ENCODE results near the gene FCRL6.

The FCRL6 gene

DNA sequence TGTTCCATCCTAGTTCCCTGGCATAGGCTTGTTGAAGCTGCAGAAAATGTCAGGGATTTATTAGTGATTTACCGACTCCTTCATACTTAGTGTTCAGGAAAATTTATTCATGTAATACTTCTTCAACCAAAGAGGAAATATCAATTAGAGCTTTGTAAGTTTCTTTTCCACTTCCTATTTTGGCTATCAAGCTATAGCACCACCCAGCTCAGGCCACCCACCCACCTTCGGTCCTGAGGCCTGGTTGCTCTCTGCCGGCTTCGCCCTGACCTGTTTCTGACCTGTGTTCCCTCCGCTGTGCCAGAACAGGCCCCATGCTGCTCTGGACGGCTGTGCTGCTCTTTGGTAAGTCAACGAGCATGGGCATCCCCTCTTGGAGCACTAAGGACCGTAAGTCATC, at the start of gene FCRL6:
FCRL6 (plus strand) TSS at position 250 of the 400 bp plus-strand sequence; CDS start at position 315, 65 bp downstream.
- no peak for DNase-seq

DNA sequence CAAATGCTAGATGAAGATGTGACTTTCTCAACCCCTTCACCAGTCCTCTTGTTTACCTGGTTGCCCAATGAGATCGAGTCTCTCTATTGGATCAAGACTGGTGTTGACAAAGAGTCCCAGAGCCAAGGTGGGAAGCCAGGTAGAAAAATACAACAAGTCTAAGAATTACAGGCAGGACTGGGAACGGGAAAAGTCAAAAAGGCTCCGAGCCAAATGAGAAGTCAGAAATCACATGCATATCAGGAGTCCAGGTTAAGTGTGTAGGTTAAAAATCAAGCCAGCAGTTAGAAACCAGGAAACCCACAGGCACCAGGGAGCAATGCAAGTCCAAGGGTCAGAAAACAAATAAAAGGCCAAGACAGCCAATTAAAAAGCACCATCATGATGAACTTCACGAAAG, 48.8 kb upstream of the FCRL6 start:
- no peak for DNase-seq

DNA sequence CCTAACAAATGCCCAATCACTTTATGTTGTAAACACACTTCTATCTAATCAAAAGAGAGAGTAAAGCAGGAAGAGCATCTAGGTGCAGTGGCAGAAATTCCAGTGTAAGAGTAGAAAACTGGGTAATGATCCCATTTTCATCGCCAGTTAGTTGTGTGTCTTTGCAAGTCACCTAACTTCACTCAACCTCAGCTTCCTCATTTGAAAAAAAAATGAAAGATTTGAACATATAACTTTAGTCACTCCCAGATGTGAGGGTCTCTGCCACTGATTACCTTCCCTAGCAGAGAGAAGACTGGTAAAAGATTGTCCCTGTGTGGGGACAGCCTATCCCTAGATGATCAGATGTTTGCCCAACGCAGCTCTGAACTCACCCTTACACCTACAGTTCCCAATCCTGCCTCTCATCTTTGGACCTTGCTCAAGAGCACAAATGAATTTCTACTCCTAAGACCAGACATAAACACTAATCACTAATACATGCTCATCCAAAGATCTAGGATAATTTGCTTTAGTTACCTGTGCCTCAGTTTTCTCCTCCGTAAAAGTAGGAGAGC, 46.6 kb upstream of the FCRL6 start:
- no peak for DNase-seq

GRCh38 chr1:159756397-159756796, 45.8 kb upstream of the FCRL6 start:
- DNase-seq = no peak

- DNase-seq = no peak
These were observed 38.5 kb upstream of the FCRL6 start for GRCh38 chr1:159763686-159764085.

DNA sequence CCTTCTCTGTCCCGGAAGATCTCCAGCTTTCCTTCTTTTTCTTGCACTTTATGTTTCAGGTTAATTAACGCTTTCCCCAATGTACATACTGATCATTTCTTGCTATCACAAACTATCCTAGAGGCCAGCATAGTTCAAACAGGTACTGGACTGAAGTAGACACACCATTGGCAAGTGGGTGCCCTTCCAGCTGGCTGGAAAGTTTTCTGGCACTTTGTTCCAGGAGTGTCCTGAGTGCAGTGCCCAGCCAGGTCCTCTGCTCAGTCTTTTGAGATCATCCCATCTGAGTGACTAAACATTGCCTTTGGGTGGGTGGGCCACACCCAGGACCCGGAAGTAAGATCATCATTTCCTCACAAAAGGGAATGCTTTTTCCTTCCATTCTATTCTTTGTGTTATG, 36.4 kb upstream of the FCRL6 start:
- no peak for DNase-seq

GRCh38 chr1:159771127-159771895, 30.8 kb upstream of the FCRL6 start:
- DNase-seq = no peak

GRCh38 chr1:159774465-159774864, 27.7 kb upstream of the FCRL6 start:
- DNase-seq = no peak

DNA sequence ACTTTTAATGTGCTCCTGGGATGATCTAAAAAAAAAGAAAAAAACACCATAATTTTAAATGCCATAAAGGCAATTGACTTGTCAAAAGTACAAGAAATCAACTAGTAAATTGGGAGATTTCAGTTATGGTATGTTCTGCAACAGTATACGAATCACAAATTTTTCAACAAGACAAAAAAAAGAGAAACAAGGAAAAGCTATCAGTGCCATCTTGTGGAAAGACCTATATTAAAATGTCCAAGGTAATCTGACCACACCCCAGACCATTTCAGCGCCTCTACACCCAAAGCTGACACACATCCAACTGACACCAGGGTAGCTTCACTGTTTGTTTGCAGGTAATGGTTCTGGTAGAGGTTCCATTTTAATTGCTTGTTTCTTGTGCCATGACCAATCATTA, 26.4 kb upstream of the FCRL6 start:
- DNase-seq = no peak

- DNase-seq = no peak
These were observed 23.9 kb upstream of the FCRL6 start for GRCh38 chr1:159778266-159778665.

DNA sequence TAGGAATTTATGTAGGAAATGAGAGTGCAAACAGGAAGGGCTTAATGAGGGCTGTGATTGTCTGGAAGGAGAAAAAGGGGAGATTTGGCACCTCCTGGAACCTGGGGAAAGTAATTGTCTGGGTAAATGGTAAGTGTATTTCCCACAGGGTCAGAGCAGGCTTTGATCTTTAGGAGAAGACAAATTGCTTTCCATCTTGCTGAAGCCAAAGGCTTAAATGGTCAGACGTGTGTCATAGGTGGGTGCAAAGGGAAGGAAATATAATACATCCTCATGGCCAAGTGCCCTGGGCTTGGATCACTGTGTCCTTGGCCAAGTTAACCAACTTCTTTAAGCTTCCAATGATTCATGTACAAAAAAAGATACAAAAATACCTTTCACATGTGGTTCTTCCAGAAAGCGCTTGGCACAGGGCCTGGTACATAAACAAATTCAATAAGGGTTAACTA, 22.7 kb upstream of the FCRL6 start:
- no peak for DNase-seq

DNA sequence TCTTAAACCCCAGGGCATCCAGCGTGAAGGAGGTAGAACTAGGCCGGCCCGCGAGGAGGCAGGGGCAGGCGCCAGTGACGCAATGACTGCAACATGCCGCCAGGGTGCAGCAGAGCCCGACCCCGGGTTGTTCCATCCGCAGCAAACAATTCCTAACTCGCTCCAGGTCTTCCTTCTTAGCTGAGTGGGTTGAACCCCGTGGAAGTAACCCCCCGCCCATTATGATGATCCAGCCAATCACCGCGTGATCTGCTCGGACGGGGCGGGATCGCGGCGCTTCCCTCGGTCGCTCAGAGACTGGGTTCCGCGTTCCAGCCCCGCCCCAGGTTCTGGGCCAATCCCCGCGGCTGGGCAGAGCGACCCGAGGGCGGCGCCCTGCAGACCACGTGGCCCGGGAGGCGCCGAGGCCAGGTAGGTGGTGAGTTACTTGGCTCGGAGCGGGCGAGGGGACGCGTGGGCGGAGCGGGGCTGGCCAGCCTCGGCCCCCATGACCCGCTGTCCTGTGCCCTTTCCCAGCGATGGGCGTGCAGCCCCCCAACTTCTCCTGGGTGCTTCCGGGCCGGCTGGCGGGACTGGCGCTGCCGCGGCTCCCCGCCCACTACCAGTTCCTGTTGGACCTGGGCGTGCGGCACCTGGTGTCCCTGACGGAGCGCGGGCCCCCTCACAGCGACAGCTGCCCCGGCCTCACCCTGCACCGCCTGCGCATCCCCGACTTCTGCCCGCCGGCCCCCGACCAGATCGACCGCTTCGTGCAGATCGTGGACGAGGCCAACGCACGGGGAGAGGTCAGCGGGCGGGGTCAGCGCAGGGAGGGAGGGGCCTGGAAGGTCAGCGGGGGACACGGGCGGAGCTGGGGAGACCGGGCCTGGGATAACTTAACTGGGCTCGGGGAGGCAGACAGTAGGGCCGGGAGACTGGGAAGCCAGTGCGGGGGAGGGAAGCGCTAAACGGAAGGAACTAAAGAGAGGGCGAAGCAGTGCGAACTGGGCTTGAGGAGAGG, 21.3 kb upstream of the FCRL6 start, which contains the start of gene DUSP23:
DUSP23 (plus strand) TSS at position 380 of the 1,000 bp plus-strand sequence; CDS start at position 519, 139 bp downstream.
- peak; percentile 93 to 96 for DNase-seq

DNA sequence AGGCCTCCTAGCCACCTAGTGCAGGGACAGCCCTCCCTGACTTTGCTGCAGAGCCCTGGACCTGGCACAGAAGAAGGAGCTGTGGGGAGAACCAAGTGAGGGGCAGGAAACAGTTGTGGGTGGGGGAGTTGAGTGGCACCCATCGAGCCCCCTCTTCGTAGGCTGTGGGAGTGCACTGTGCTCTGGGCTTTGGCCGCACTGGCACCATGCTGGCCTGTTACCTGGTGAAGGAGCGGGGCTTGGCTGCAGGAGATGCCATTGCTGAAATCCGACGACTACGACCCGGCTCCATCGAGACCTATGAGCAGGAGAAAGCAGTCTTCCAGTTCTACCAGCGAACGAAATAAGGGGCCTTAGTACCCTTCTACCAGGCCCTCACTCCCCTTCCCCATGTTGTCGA, 20.2 kb upstream of the FCRL6 start:
- DNase-seq = no peak

DNA sequence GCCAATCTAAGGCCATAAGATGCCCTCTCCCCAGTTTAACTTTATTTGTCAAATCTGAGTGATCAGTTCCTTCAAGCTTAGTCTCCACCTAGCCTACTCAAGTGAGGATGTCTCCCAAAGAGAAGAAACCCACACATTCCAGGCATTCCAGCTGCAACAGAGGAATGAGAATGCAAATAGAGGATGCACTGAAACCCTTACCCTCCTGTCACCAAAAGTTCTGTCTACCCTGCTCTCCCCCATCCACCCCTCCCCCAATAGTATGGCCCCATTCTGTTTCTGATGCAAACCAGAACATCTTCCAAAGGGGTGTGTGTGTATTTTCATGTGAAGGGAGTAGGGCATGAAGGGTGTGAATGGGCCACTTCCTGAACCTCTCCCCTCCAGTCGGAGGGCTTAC, 18.4 kb upstream of the FCRL6 start:
- DNase-seq = no peak

DNA sequence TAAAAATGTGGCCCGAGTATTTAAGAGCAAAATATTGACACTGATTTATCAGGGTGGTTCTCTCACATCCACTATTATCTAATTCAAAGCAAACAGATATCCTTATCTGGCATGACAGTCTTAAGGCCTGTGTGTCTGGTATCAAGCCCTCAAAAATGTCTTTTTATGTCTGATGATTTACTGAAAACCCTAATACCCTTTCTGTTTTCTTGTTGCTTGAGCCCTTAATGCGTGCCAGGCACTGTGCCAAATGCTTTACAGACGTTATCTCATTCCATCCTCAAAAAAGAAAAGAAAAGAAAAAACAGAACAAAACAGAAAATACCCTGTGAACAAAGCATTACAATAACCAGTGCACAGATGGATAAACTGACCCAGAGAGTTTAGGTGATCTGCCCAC, 15.7 kb upstream of the FCRL6 start:
- DNase-seq = no peak

DNA sequence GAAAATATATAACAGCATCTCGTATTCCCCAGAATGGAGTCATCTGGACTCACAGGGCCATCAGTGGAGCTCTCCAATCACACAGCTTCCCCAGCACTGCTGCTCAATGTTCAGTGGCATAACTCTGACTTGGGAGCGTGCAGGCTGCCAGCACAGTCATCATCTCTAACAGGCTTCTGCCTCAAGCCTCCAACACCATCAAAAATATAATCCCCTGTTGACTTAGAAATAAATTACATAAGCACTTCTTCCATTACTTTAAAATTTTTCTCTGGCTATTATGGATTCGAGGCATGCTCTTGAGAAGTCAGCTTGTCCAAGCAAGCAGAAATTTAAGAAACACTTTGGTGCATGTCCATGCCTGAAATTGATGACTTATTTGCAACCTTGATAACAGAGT, 15.2 kb upstream of the FCRL6 start:
- DNase-seq = no peak

DNA sequence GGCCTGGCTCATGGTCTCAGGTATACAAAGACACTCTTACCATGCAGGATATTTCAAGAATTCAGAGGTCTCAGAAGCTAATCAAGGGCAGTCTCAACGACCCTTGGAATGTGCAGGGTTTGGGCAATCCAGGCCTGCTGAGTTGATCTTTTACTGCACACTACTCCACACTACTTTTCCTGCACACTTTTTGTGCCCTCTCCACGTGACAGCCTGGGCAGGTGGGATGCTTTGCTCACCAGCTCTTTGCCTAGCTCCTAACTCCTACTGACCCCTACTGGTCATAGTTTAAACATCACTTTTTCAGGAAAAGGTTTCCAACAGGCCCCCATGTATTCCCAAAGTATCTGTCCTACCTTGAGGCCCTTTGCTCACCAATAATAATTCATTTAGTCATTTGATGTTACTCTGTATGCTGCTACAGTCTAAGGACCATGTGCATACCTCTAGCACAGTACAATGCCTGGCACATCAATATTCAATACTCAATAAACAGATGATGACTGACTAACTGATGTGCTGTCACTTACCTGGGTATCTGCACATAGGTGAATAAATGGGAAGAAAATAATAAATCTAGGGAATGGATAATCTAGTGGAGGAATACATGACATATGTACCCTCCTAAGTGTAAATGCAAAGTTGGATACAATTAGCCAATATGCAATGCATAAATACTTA, 11.8 kb upstream of the FCRL6 start:
- no peak for DNase-seq

DNA sequence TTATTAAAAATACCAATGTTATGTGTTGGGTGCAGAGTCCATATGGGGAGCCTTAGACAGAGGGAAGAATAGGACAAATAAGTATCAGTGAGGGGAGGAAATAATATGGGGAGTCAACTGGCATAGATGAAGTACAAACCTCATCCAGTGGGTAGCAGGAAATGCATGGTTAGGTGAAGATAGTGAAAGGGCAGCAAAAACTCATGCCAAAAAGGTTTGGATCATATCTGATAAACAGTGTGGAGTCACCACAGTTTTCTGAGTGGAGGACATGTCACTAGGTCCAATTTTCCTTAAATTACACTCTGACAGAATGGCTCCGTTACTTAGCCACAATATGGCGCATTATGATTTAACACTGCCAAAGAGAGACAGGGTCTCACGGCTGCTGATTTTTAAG, 11.1 kb upstream of the FCRL6 start:
- DNase-seq = no peak

GRCh38 chr1:159791461-159791860, 10.7 kb upstream of the FCRL6 start:
- no peak for DNase-seq

DNA sequence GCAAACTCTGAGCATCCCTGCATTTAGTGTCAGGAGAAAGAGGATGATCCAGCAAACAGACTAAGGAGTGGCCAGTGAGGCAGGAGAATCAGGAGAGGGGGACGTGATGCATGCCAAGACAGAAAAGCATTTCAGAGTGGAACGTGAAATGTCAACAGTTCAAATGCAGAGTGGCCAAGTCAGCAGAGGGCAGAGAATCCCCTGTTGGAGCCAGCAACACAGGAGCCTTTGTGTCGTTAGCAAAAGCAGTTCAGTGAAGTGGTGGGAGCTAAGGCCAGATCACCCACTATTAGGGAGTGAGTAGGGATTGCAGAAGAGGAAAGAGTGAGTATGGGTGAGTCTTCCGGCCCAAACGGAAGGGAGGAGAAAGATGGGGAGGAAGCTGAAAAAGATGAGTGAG, 6.6 kb upstream of the FCRL6 start:
- DNase-seq = no peak

GRCh38 chr1:159798893-159799292, 3.3 kb upstream of the FCRL6 start:
- peak; percentile 16 to 24 for DNase-seq

GRCh38 chr1:159799446-159799985, 2.6 kb upstream of the FCRL6 start:
- DNase-seq = no peak
